Ascending aorta (tissue), 2 donors: Measurements from ENCODE around the gene DNPEP. TPM values are rescaled to one million over a fixed set of nuclear protein-coding genes. Genes with fewer than 3 reads are reported as not detected.
A peak's percentile ranks its signal among the peaks of the same experiment; 100 is the strongest.
"Not testable (repeated sequence)": the region's sequence is repeated elsewhere in the genome, so short reads cannot be mapped to it uniquely, and the experiment has no call there.

Experiments
- DNase-seq, 2 donors: peaks; one replicate each; pipeline ENCODE4 v3.0.0-alpha.2; 2019; ENCODE audit warnings: low spot score in 2 of 2
- H3K27ac ChIP-seq, 2 donors: fragments of 200-600 bp; sonication (generic); one replicate each; pipeline ENCODE4 v1.5.1; 2016 to 2017; ENCODE audit warnings: mild to moderate bottlenecking in 1 of 2
- H3K27me3 ChIP-seq: fragments of 200-600 bp; sonication (generic); one replicate; pipeline ENCODE4 v1.5.1; 2017
- H3K36me3 ChIP-seq, 2 donors: fragments of 200-600 bp; sonication (generic); one replicate each; pipeline ENCODE4 v1.5.1; 2016
- H3K4me1 ChIP-seq, 2 donors: fragments of 200-600 bp; sonication (generic); one replicate each; pipeline ENCODE4 v1.5.1; 2016 to 2017; ENCODE audit warnings: mild to moderate bottlenecking in 1 of 2
- H3K4me3 ChIP-seq, 2 donors: fragments of 200-600 bp; sonication (generic); one replicate each; pipeline ENCODE4 v1.5.1; 2016 to 2017; ENCODE audit warnings: mild to moderate bottlenecking in 1 of 2
- H3K9me3 ChIP-seq, 2 donors: fragments of 200-600 bp; sonication (generic); one replicate each; pipeline ENCODE4 v1.5.1; 2016
- CTCF ChIP-seq, 3 experiments: fragments of 200-600 bp in 2 of 3; fragments of 450-650 bp in 1 of 3; sonication (generic) in 2 of 3; IDR thresholded peaks; one replicate each; pipeline ENCODE4 v1.5.1; 2016 to 2019; ENCODE audit warnings: antibody characterized with exemption in 3 of 3, mild to moderate bottlenecking in 1 of 3, moderate library complexity in 1 of 3
- intact Hi-C: fragments of 100-400 bp; cut with DNase I; formaldehyde crosslinking; loops from one replicate; pipeline ENCODE4 v1.15.1; 2023
- total RNA-seq: library from RNA; depleted of rRNA; stranded (reverse); fragments of >200 nt; gene quantifications from one replicate; pipeline ENCODE4 v1.1.0, GENCODE V29; 2016

Gene DNPEP
- total RNA-seq, 1 donor from 2014 or later, result 113 TPM

GRCh38 chr2:219399716-219400478 lies 12.2 kb upstream of the DNPEP start:
- no peak overlapping the region for H3K27ac ChIP-seq
- intact Hi-C loops, result loop anchor here (5.0 kb wide), 1 partner anchor 242 kb away; no protein-coding TSS in a partner anchor
- DNase-seq, result no peak
- H3K27me3 ChIP-seq, result no peaks in the 10 kb centered on the region
- H3K4me1 ChIP-seq, result peaks cover 12 to 14% of the 10 kb centered on the region in 2 donors
- H3K9me3 ChIP-seq, result no peaks in the 10 kb centered on the region
- no peak overlapping the region for H3K4me3 ChIP-seq
- H3K36me3 ChIP-seq, result no peaks in the 10 kb centered on the region
- no peak for TF ChIP-seq CTCF (IDR thresholded peaks at IDR 0.05)

GRCh38 chr2:219398721-219399363 lies 11.1 kb upstream of the DNPEP start:
- H3K36me3 ChIP-seq, result no peaks in the 10 kb centered on the region
- H3K27me3 ChIP-seq, result no peaks in the 10 kb centered on the region
- no peaks in the 10 kb centered on the region for H3K9me3 ChIP-seq
- no peak for TF ChIP-seq CTCF (IDR thresholded peaks at IDR 0.05)
- intact Hi-C loops, result no loop called here
- DNase-seq, result no peak
- H3K27ac ChIP-seq, result no peak overlapping the region
- peaks cover 3% of the 10 kb centered on the region in 2 donors for H3K4me1 ChIP-seq
- H3K4me3 ChIP-seq, result no peak overlapping the region

- Histone ChIP-seq H3K27ac (peak overlapping the region in 1 of 2 donors; percentile 40), H3K4me1 (no peaks in the 10 kb centered on the region), H3K27me3 (no peaks in the 10 kb centered on the region), H3K9me3 (no peaks in the 10 kb centered on the region), H3K4me3 (no peak overlapping the region), H3K36me3 (no peaks in the 10 kb centered on the region)
- intact Hi-C loops, result no loop called here
- no peak for DNase-seq
- TF ChIP-seq CTCF (IDR thresholded peaks at IDR 0.05), result no peak
Observed at GRCh38 chr2:219396863-219397457, 9.2 kb upstream of the DNPEP start.

GRCh38 chr2:219395609-219396008 lies 7.9 kb upstream of the DNPEP start:
- Histone ChIP-seq H3K9me3 (no peaks in the 10 kb centered on the region), H3K27ac (no peak overlapping the region), H3K4me1 (no peaks in the 10 kb centered on the region), H3K27me3 (no peaks in the 10 kb centered on the region), H3K4me3 (no peak overlapping the region), H3K36me3 (no peaks in the 10 kb centered on the region)
- TF ChIP-seq CTCF (IDR thresholded peaks at IDR 0.05), result no peak
- intact Hi-C loops, result no loop called here
- DNase-seq, result no peak

- H3K27me3 ChIP-seq, H3K4me1 ChIP-seq, DNase-seq, intact Hi-C loops, H3K27ac ChIP-seq, H3K4me3 ChIP-seq, H3K9me3 ChIP-seq, H3K36me3 ChIP-seq: not testable (repeated sequence)
Observed at GRCh38 chr2:219395056-219395455, 7.3 kb upstream of the DNPEP start.

- H3K27me3 ChIP-seq, result no peaks in the 10 kb centered on the region
- H3K4me3 ChIP-seq, result no peak overlapping the region
- no peak overlapping the region for H3K27ac ChIP-seq
- DNase-seq, result no peak
- no peaks in the 10 kb centered on the region for H3K36me3 ChIP-seq
- intact Hi-C loops, result no loop called here
- H3K9me3 ChIP-seq, result no peaks in the 10 kb centered on the region
- no peaks in the 10 kb centered on the region for H3K4me1 ChIP-seq
- no peak for TF ChIP-seq CTCF (IDR thresholded peaks at IDR 0.05)
Observed at GRCh38 chr2:219392754-219393153, 5.0 kb upstream of the DNPEP start.
